Upper lobe of left lung (tissue), 6 donors: ENCODE measurements around the gene SASH3. TPM values are rescaled to one million over a fixed set of nuclear protein-coding genes. Genes with fewer than 3 reads are reported as not detected.

Source experiments
- ATAC-seq, 2 donors: fragments of 200-7000 bp; cut with Tn5 transposase; one replicate each; pipeline ENCODE4 v1.9.1; 2022; ENCODE audit warnings: mild to moderate bottlenecking in 2 of 2, moderate library complexity in 2 of 2; ENCODE audit not compliant: low FRiP score in 2 of 2
- DNase-seq, 2 donors: peaks; one replicate each; pipeline ENCODE4 v3.0.0-alpha.2; 2019 to 2020
- H3K27ac ChIP-seq, 4 donors: fragments of 200-600 bp; sonication (generic); one replicate each; pipeline ENCODE4 v1.5.1; 2016 to 2019
- H3K27me3 ChIP-seq, 4 donors: fragments of 200-600 bp; sonication (generic); one replicate each; pipeline ENCODE4 v1.5.1; 2017 to 2019
- H3K36me3 ChIP-seq, 4 donors: fragments of 200-600 bp; sonication (generic); one replicate each; pipeline ENCODE4 v1.5.1; 2016 to 2019
- H3K4me1 ChIP-seq, 4 donors: fragments of 200-600 bp; sonication (generic); one replicate each; pipeline ENCODE4 v1.5.1; 2018 to 2019
- H3K4me3 ChIP-seq, 4 donors: fragments of 200-600 bp; sonication (generic); one replicate each; pipeline ENCODE4 v1.5.1; 2017 to 2019; ENCODE audit warnings: mild to moderate bottlenecking in 2 of 4, moderate library complexity in 1 of 4
- H3K9me3 ChIP-seq, 4 donors: fragments of 200-600 bp; sonication (generic); one replicate each; pipeline ENCODE4 v1.5.1; 2018 to 2019
- EP300 ChIP-seq, 4 donors: sonication (generic); formaldehyde crosslinking; IDR thresholded peaks; one replicate each; pipeline ENCODE4 v1.5.1; 2017; ENCODE audit warnings: antibody characterized with exemption in 4 of 4, control low read depth in 2 of 4
- POLR2A ChIP-seq, 4 donors: fragments of 450-650 bp; IDR thresholded peaks; one replicate each; pipeline ENCODE4 v1.5.1; 2016 to 2017; ENCODE audit warnings: antibody characterized with exemption in 4 of 4, mild to moderate bottlenecking in 2 of 4
- POLR2AphosphoS5 ChIP-seq, 2 donors: sonication (generic); formaldehyde crosslinking; IDR thresholded peaks; one replicate each; pipeline ENCODE4 v1.5.1; 2017; ENCODE audit warnings: antibody characterized with exemption in 2 of 2
- WGBS, 2 donors: methylation state at CpG; one replicate each; pipeline ENCODE4 v1.1.5; 2017 to 2018; 5-methylcytosine and 5-hydroxymethylcytosine counted together
- total RNA-seq, 6 donors: library from RNA; depleted of rRNA in 4 of 6; stranded (reverse); fragments of >200 nt in 4 of 6; gene quantifications; one replicate each; pipeline versions ENCODE4 v1.1.0 to v1.2.1, GENCODE V29; 2016 to 2021
- TF ChIP-seq, protein P1 (sequence below), 6 experiments: fragments of 450-650 bp in 4 of 6; fragments of 200-600 bp in 2 of 6; sonication (generic) in 2 of 6; IDR thresholded peaks; one replicate each; pipeline ENCODE4 v1.5.1; 2016 to 2019; ENCODE audit warnings: antibody characterized with exemption in 6 of 6
- donor health status: DM: no; HTN: no; CAD: no; lungs with moderate emphysema.
- donor health status: DM: no; HTN: yes; CAD: no; lungs with severe emphysema.

Gene SASH3
- total RNA-seq, 6 donors from 2014 or later, result 21.5 to 60.3 (median 37.9) TPM

DNA sequence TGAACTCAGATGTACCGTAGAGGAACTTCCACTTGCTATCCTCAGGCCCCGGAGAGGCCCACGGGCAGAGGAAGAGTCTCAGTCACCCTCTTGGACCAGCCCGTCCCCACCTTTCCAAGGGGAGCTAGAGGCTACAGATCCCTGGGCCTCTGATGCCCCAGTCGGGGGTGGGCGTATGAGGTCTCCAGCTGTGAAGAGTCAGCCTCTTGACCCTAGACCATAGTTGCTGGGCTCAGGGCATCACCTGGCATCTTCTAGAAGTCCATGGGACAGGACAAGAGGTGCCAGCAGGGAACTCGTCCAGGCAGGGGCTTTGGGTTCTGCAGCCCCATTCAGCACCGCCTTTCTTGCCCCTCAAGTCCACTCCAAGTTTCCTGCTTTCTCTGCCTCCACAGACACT, 11.6 kb downstream of the SASH3 start:
- H3K27ac ChIP-seq, result no peak overlapping the region
- no peak for ATAC-seq
- no peaks in the 10 kb centered on the region for H3K4me1 ChIP-seq
- peaks cover 0 to 7% (median 3%) of the 10 kb centered on the region in 4 donors for H3K36me3 ChIP-seq
- WGBS, 2 donors, result 80 to 83% methylated on average over 4 to 8 of the region's 8 CpGs
- DNase-seq, result peak in 1 of 2 donors; percentile 18
- H3K9me3 ChIP-seq, result no peaks in the 10 kb centered on the region
- TF ChIP-seq POLR2AphosphoS5 (IDR thresholded peaks at IDR 0.05), result no peak
- TF ChIP-seq EP300 (IDR thresholded peaks at IDR 0.05), result no peak
- no peaks in the 10 kb centered on the region for H3K27me3 ChIP-seq
- H3K4me3 ChIP-seq, result no peak overlapping the region

- WGBS, 2 donors, result 81 to 100% methylated on average over 2 to 10 of the region's 11 CpGs
- H3K27me3 ChIP-seq, result no peaks in the 10 kb centered on the region
- TF ChIP-seq EP300 (IDR thresholded peaks at IDR 0.05) (no peak), POLR2AphosphoS5 (IDR thresholded peaks at IDR 0.05) (no peak), POLR2A (IDR thresholded peaks at IDR 0.05) (no peak)
- TF ChIP-seq, protein P1, sequence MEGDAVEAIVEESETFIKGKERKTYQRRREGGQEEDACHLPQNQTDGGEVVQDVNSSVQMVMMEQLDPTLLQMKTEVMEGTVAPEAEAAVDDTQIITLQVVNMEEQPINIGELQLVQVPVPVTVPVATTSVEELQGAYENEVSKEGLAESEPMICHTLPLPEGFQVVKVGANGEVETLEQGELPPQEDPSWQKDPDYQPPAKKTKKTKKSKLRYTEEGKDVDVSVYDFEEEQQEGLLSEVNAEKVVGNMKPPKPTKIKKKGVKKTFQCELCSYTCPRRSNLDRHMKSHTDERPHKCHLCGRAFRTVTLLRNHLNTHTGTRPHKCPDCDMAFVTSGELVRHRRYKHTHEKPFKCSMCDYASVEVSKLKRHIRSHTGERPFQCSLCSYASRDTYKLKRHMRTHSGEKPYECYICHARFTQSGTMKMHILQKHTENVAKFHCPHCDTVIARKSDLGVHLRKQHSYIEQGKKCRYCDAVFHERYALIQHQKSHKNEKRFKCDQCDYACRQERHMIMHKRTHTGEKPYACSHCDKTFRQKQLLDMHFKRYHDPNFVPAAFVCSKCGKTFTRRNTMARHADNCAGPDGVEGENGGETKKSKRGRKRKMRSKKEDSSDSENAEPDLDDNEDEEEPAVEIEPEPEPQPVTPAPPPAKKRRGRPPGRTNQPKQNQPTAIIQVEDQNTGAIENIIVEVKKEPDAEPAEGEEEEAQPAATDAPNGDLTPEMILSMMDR (IDR thresholded peaks at IDR 0.05), result no peak
- H3K9me3 ChIP-seq, result no peaks in the 10 kb centered on the region
- no peak for ATAC-seq
- no peak overlapping the region for H3K4me3 ChIP-seq
- peaks cover 0 to 7% (median 3%) of the 10 kb centered on the region in 4 donors for H3K36me3 ChIP-seq
- H3K27ac ChIP-seq, result no peak overlapping the region
- H3K4me1 ChIP-seq, result no peaks in the 10 kb centered on the region
- no peak for DNase-seq
These were observed 12.3 kb downstream of the SASH3 start for GRCh38 chrX:129791961-129792570.

- Histone ChIP-seq H3K27me3 (no peaks in the 10 kb centered on the region), H3K4me1 (no peaks in the 10 kb centered on the region), H3K9me3 (no peaks in the 10 kb centered on the region), H3K36me3 (peaks cover 0 to 7% (median 3%) of the 10 kb centered on the region in 4 donors), H3K4me3 (no peak overlapping the region), H3K27ac (no peak overlapping the region)
- TF ChIP-seq POLR2A (IDR thresholded peaks at IDR 0.05) (no peak), EP300 (IDR thresholded peaks at IDR 0.05) (no peak)
- TF ChIP-seq, protein P1 (IDR thresholded peaks at IDR 0.05), result no peak
- 88 to 89% methylated on average over 9 to 18 of the region's 18 CpGs for WGBS, 2 donors
- DNase-seq, result no peak
- ATAC-seq, result no peak
These were observed 13.0 kb downstream of the SASH3 start for GRCh38 chrX:129792586-129793291.

DNA sequence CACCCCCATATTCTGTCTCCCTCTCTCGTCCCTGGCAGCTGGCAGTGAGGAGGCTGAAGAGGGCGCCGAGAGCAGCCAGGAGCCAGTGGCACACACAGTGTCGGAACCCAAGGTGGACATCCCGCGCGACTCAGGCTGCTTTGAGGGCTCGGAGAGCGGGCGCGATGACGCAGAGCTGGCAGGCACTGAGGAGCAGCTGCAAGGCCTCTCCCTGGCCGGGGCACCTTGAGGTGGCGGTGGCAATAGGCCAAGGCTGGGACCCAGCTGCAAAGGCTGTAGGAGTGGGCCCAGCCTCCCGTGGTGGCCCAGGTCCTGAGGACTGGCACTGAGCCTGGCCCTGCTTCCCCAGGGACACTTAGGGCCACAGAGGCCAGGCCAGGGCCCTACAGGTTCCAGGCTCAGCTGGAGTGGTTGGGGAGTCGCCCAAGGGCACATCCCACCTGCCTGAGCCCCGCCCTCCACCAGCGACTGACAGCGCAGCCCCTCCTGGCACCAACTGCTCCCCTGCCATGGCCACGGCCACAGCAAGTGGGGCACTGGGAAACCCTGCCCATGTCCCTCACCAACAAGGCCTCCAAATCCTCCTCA, 13.9 kb downstream of the SASH3 start:
- 83% methylated on average over 20 of the region's 20 CpGs; no CpG with 5 or more reads in 1 of the 2 donors for WGBS, 2 donors
- no peaks in the 10 kb centered on the region for H3K4me1 ChIP-seq
- no peaks in the 10 kb centered on the region for H3K27me3 ChIP-seq
- peak in 1 of 2 donors; percentile 47 for DNase-seq
- no peak for ATAC-seq
- TF ChIP-seq EP300 (IDR thresholded peaks at IDR 0.05), result no peak
- TF ChIP-seq, protein P1 (IDR thresholded peaks at IDR 0.05), result no peak
- TF ChIP-seq POLR2AphosphoS5 (IDR thresholded peaks at IDR 0.05), result no peak
- TF ChIP-seq POLR2A (IDR thresholded peaks at IDR 0.05), result no peak
- H3K9me3 ChIP-seq, result no peaks in the 10 kb centered on the region
- peaks cover 0 to 10% (median 3%) of the 10 kb centered on the region in 4 donors for H3K36me3 ChIP-seq
- H3K27ac ChIP-seq, result no peak overlapping the region
- H3K4me3 ChIP-seq, result no peak overlapping the region

DNA sequence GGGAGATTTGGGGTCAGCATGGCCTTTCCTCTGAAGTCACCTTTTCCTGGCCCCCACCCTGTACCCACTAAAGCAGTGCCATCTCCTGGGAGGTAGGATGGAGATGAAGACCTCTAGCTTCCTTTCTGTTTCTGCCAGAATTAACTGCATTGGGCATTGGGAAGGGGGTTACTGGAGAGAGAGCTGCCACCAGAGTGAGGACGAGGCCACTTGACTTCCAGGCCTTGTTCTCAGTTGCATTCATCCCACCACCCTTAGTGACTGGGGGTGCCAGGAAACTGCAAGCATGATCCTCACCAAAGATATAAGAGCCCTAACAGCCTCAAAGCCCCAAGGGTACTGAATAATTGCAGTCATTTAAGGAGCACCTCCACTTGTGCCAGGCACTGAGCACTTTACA, 15.8 kb downstream of the SASH3 start:
- 64% methylated on average over 1 of the region's 1 CpG; no CpG with 5 or more reads in 1 of the 2 donors for WGBS, 2 donors
- ATAC-seq (no peak), DNase-seq (no peak)
- Histone ChIP-seq H3K36me3 (peaks cover 0 to 10% (median 3%) of the 10 kb centered on the region in 4 donors), H3K4me1 (no peaks in the 10 kb centered on the region), H3K9me3 (no peaks in the 10 kb centered on the region), H3K27me3 (no peaks in the 10 kb centered on the region), H3K27ac (no peak overlapping the region), H3K4me3 (no peak overlapping the region)
- TF ChIP-seq EP300 (IDR thresholded peaks at IDR 0.05) (no peak), POLR2A (IDR thresholded peaks at IDR 0.05) (no peak), POLR2AphosphoS5 (IDR thresholded peaks at IDR 0.05) (no peak)
- TF ChIP-seq, protein P1 (IDR thresholded peaks at IDR 0.05), result no peak
